ENCODE data around the gene FCGBP.
"Not testable (repeated sequence)": the region's sequence is repeated elsewhere in the genome, so short reads cannot be mapped to it uniquely, and the experiment has no call there.

Gene FCGBP

DNA sequence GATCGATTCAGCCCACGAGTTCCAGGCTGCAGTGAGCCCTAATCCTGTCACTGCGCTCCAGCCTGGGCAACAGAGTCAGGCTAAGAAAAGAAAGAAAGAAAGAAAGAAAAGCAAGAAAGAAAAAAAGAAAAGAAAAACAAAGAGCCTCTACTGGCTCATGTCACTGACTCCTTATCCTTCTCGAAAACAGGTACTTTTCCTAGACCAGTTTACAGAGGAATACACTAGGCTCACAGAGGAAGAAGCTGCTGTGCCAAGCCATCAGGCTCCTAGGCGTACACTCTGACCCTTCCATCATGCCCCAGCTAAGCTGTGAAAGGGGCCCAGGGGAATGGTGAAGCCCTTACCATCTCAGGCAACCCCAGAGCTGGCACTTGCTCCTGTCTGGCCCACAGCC, 41.9 kb downstream of the FCGBP start:
- in situ Hi-C loops (cut with MboI; ENCODE audit: low sequenced_read_pairs) = not testable (repeated sequence)

DNA sequence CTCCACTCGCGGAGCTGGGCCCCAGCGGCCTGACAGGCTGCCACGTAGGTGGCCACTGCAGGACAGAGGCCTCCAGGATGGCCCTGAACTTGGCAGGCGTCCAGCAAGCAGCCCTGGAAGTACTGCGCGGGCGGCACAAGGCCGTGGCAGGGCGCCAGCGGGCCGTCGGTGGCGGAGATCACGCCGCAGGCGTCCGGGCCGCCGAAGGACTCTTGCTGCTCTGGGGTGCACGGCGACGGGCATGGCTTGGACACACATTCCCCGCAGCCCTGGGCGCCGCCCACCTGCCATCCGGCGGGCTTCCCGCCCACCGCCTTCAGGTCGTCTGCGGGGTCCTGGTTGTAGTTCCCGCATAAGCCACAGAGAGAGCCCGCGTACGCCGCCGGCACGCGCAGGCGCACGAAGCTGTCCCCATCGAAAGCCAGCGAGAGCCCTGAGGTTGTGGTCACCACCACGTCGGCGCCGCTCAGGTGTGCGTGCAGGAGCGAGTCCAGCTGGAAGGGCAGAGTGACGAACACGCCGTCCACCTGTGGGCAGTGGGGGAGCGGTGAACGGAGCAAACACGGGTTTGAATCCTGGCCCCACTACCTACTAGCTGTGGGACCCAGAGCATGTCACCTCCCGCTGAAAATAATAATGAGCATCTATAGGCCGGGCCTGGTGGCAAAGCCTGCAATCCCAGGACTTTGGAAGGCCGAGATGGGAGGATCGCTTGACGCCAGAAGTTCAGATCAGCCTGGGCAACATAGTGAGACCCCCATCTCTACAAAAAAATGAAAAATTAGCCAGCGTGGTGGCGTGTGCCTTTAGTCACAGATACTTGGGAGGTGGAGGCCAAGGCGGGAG, 42.6 kb downstream of the FCGBP start:
- in situ Hi-C loops (cut with MboI; ENCODE audit: low sequenced_read_pairs) = not testable (repeated sequence)

GRCh38 chr19:39890755-39891551, 43.5 kb downstream of the FCGBP start:
- in situ Hi-C loops (cut with MboI; ENCODE audit: low sequenced_read_pairs) = no loop called here

GRCh38 chr19:39889872-39890754, 44.3 kb downstream of the FCGBP start:
- in situ Hi-C loops (cut with MboI; ENCODE audit: low sequenced_read_pairs) = not testable (repeated sequence)

DNA sequence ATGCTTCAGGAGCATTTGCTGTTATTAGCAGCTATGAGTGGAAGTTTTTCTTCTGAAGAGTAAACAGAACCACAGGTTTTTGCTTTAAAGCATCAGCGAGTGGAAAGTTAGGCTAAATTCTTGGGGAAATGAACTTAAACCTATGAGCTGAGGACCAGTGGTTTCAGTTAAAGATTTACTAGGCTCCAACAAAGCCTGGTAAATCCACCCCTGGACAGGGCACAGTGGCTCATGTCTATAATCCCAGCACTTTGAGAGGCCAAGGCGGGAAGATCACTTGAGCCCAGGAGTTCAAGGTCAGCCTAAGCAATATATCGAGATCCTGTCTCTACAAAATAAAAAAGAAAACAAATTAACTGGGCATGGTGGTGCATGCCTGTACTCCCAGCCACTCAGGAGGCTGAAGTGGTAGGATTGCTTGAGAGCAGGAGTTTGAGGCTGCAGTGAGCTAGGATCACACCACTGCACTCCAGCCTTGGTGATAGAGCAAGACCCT, 46.9 kb downstream of the FCGBP start:
- in situ Hi-C loops (cut with MboI; ENCODE audit: low sequenced_read_pairs) = not testable (repeated sequence)

- in situ Hi-C loops (cut with MboI; ENCODE audit: low sequenced_read_pairs) = not testable (repeated sequence)
Measured at GRCh38 chr19:39885821-39886554, 48.4 kb downstream of the FCGBP start.

- in situ Hi-C loops (cut with MboI; ENCODE audit: low sequenced_read_pairs) = not testable (repeated sequence)
Measured at GRCh38 chr19:39884721-39885120, 49.7 kb downstream of the FCGBP start.
